ENCODE results near the gene DCUN1D5. TPM values are rescaled to one million over a fixed set of nuclear protein-coding genes. Genes with fewer than 3 reads are reported as not detected.

DCUN1D5 gene
- total and polyA plus RNA-seq, 2 of the 8 experiments (the other 6 are each of a cell fraction or from before 2014, with no cell fraction given): 76.1 to 95.4 TPM

DNA sequence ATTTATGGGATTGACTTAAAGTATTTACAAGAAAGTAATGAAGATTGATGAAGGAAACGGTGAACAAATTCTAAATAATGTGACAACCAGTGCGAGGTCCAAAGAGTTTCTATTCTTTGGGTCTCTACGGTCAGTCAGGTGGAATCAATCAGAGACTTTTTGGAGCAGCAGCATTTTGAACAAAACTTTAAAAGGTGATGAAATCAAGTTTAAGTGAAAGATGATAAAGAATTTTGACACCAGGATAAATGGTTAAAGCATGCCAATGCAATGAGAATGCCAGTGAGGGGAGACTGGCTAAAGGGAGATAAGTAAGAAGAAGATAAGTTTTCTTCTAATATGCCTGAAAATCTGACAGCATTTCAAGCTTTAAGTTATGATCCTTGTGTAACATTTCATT lies 67.9 kb downstream of the DCUN1D5 start:
- Histone ChIP-seq H3K27ac (ENCODE audit: low read depth, low read length) (no peak overlapping the region), H3K4me1 (replicated peaks in 1 of 4; ENCODE audit: control insufficient read depth in 3 of 4, insufficient read depth in 4 of 4, low read length in 3 of 4) (no peaks in the 10 kb centered on the region), H3K79me1 (ENCODE audit: low read depth, low read length) (no peaks in the 10 kb centered on the region), H3K4me2 (ENCODE audit: insufficient read depth in 1 of 2, low read depth in 2 of 2, low read length in 2 of 2) (no peak overlapping the region), H3K4me3 (ENCODE audit: extremely low read depth in 1 of 4, insufficient read depth in 2 of 4, low read depth in 3 of 4, low read length in 4 of 4) (no peak overlapping the region), H2AFZ (ENCODE audit: low read length) (no peak overlapping the region), H2AK5ac (ENCODE audit: low read depth, low read length) (no peak overlapping the region), H2BK12ac (ENCODE audit: low read depth, low read length) (no peak overlapping the region), H4K20me1 (replicated peaks in 1 of 2; ENCODE audit: control insufficient read depth in 1 of 2, insufficient read depth in 2 of 2, low read length in 2 of 2) (no peaks in the 10 kb centered on the region), H3K18ac (ENCODE audit: extremely low read depth, low read length) (no peak overlapping the region), H3K9ac (replicated peaks in 1 of 4; ENCODE audit: extremely low read depth in 1 of 4, low read depth in 3 of 4, low read length in 3 of 4) (no peak overlapping the region), H3K23ac (ENCODE audit: insufficient read length) (no peak overlapping the region), H2BK20ac (ENCODE audit: low read length) (no peak overlapping the region), H3K9me3 (ENCODE audit: insufficient read depth in 2 of 2, low read depth in 1 of 2, low read length in 1 of 2) (no peaks in the 10 kb centered on the region), H3K56ac (replicated peaks; ENCODE audit: insufficient read length, low read depth, low read length) (no peak overlapping the region), H3K79me2 (ENCODE audit: control insufficient read depth in 1 of 2, insufficient read depth in 2 of 2, low read length in 2 of 2) (no peaks in the 10 kb centered on the region), H3K36me3 (ENCODE audit: control insufficient read depth in 2 of 4, insufficient read depth in 4 of 4, low read length in 3 of 4) (no peaks in the 10 kb centered on the region), H3K14ac (ENCODE audit: insufficient read length) (no peak overlapping the region), H4K91ac (replicated peaks; ENCODE audit: insufficient read length, low read length) (no peak overlapping the region), H2BK5ac (ENCODE audit: low read depth, low read length) (no peak overlapping the region), H3K4ac (replicated peaks; ENCODE audit: insufficient read length, low read depth, low read length) (no peak overlapping the region), H3K27me3 (replicated peaks in 1 of 4; ENCODE audit: control insufficient read depth in 3 of 4, extremely low read depth in 1 of 4, insufficient read depth in 3 of 4, low read length in 3 of 4) (peaks cover 0 to 1% (median 0%) of the 10 kb centered on the region in 4 experiments; a peak in 1 of 7 replicates), H4K5ac (ENCODE audit: insufficient read length, low read depth, low read length) (no peak overlapping the region), H4K8ac (ENCODE audit: extremely low read depth, insufficient read depth, low read length) (no peak overlapping the region), H2BK120ac (replicated peaks; ENCODE audit: low read depth, low read length) (no peak overlapping the region), H3K23me2 (ENCODE audit: low read depth, low read length) (no peaks in the 10 kb centered on the region), H2BK15ac (ENCODE audit: low read length) (no peak overlapping the region)
- CTCF ChIA-PET (ENCODE audit: partially characterized antibody): interaction anchor here (0.6 kb wide), 1 partner anchor 367 kb away, joined by 4 read pairs; no protein-coding TSS in a partner anchor
- FAIRE-seq: no peak
- WGBS, 2 experiments (ENCODE audit: extremely low coverage in 1 of 2, insufficient coverage in 1 of 2, insufficient read length in 1 of 2, insufficient replicate concordance in 2 of 2, low coverage in 1 of 2, low lambda C conversion rate in 2 of 2, missing lambda C conversion rate in 1 of 2): 93% methylated on average over 3 of the region's 3 CpGs; no CpG with 5 or more reads in 1 of the 2 experiments
- TF ChIP-seq POLR2AphosphoS5 (IDR thresholded peaks at IDR 0.05; ENCODE audit: low read depth, low read length): no peak
- TF ChIP-seq YY1 (IDR thresholded peaks at IDR 0.05; ENCODE audit: low read depth, low read length): no peak
- TF ChIP-seq HDAC6 (IDR thresholded peaks at IDR 0.05; ENCODE audit: low read depth, low read length): no peak
- no peak for TF ChIP-seq ASH2L (IDR thresholded peaks at IDR 0.05; ENCODE audit: low read length)
- TF ChIP-seq CBX8 (IDR thresholded peaks at IDR 0.05; ENCODE audit: borderline replicate concordance, low read depth, low read length): no peak
- no peak for TF ChIP-seq BACH1 (IDR thresholded peaks at IDR 0.05; ENCODE audit: low read length)
- TF ChIP-seq, protein P1, sequence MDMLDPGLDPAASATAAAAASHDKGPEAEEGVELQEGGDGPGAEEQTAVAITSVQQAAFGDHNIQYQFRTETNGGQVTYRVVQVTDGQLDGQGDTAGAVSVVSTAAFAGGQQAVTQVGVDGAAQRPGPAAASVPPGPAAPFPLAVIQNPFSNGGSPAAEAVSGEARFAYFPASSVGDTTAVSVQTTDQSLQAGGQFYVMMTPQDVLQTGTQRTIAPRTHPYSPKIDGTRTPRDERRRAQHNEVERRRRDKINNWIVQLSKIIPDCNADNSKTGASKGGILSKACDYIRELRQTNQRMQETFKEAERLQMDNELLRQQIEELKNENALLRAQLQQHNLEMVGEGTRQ (IDR thresholded peaks at IDR 0.05; ENCODE audit: low read length): no peak
- TF ChIP-seq BRCA1 (IDR thresholded peaks at IDR 0.05; ENCODE audit: low read depth, low read length): no peak
- TF ChIP-seq EGR1 (IDR thresholded peaks at IDR 0.05; ENCODE audit: borderline replicate concordance, low read depth, low read length): no peak
- TF ChIP-seq CTBP2 (IDR thresholded peaks at IDR 0.05; ENCODE audit: borderline replicate concordance, insufficient read depth, insufficient read length, low read length): no peak
- no peak for TF ChIP-seq SIX5 (IDR thresholded peaks at IDR 0.05; ENCODE audit: low read depth, low read length)
- TF ChIP-seq TAF1 (IDR thresholded peaks at IDR 0.05; ENCODE audit: low read depth, low read length): no peak
- no peak for TF ChIP-seq TCF12 (IDR thresholded peaks at IDR 0.05; ENCODE audit: low read depth, low read length)
- DNase-seq (ENCODE audit: low read depth in 1 of 2, low spot score in 2 of 2): no peak
- POLR2A ChIA-PET (ENCODE audit: partially characterized antibody): no interaction called here
